Endothelial cell of umbilical vein (primary cell): ENCODE results near the gene DLGAP1. TPM values are rescaled to one million over a fixed set of nuclear protein-coding genes. Genes with fewer than 3 reads are reported as not detected.

Experiments used
- BruUV-seq: library from RNA; stranded (reverse); fragments of 400-500 nt; replicated peaks from 2 replicates; lab custom pipeline; 2021; lab: Mats Ljungman, UMichigan
- CTCF ChIA-PET: fragments of 300-600, 350-600 bp; sonication (Branson Sonifier 250); formaldehyde crosslinking; loops from one replicate; lab custom pipeline; 2021; ENCODE audit warnings: antibody characterized with exemption, inconsistent platforms; lab: Charles Lee
- POLR2A ChIA-PET: fragments of 300-600, 350-600 bp; sonication (Branson Sonifier 250); formaldehyde crosslinking; loops from one replicate; lab custom pipeline; 2021; ENCODE audit warnings: antibody characterized with exemption, inconsistent platforms; lab: Charles Lee
- DNase-seq: peaks from one replicate; pipeline ENCODE4 v3.0.0-alpha.2; 2011; ENCODE audit warnings: low read depth, low spot score
- FAIRE-seq: peaks from 2 replicates; lab custom pipeline; 2011; peaks lifted over from hg19 to GRCh38; lab: Jason Lieb, UNC
- H2AFZ ChIP-seq: 2 replicates; pipeline ENCODE4 v1.6.0; 2012; ENCODE audit warnings: low read depth, low read length, control low read depth, inconsistent platforms
- H3K27ac ChIP-seq: 2 replicates; pipeline ENCODE4 v1.5.1; 2011; ENCODE audit warnings: low read depth, mild to moderate bottlenecking, control low read depth, low read length, moderate library complexity; ENCODE audit not compliant: insufficient read depth
- H3K27me3 ChIP-seq, 2 experiments: 2 replicates each; pipeline versions ENCODE4 v1.6.0 to v1.6.1; 2011; ENCODE audit warnings: low read length in 2 of 2, mixed read lengths in 1 of 2; ENCODE audit not compliant: control insufficient read depth in 2 of 2, insufficient read depth in 2 of 2
- H3K36me3 ChIP-seq, 2 experiments: 2 replicates in 1 of 2; 3 replicates in 1 of 2; pipeline ENCODE4 v1.5.1; 2011; ENCODE audit warnings: low read length in 2 of 2, mild to moderate bottlenecking in 1 of 2, moderate library complexity in 1 of 2; ENCODE audit not compliant: control insufficient read depth in 2 of 2, insufficient read depth in 2 of 2; ENCODE audit errors: extremely low read depth in 1 of 2
- H3K4me1 ChIP-seq: 3 replicates; pipeline ENCODE4 v1.5.1; 2011; ENCODE audit warnings: mild to moderate bottlenecking, low read length; ENCODE audit not compliant: control insufficient read depth, insufficient read depth; ENCODE audit errors: extremely low read depth
- H3K4me2 ChIP-seq: 2 replicates; pipeline ENCODE4 v1.6.1; 2011; ENCODE audit warnings: low read length, control low read depth, mixed read lengths; ENCODE audit not compliant: insufficient read depth
- H3K4me3 ChIP-seq, 3 experiments: fragments of 200-600 bp in 1 of 3; sonication (generic), shearing (Covaris generic) in 1 of 3; replicated peaks in 1 of 3; 2 replicates each; pipeline ENCODE4 v1.5.1; 2011 to 2016; ENCODE audit warnings: control low read depth in 3 of 3, low read length in 3 of 3, mild to moderate bottlenecking in 2 of 3, inconsistent platforms in 1 of 3, low read depth in 1 of 3, moderate library complexity in 1 of 3; ENCODE audit not compliant: insufficient read depth in 1 of 3
- H3K79me2 ChIP-seq: 2 replicates; pipeline ENCODE4 v1.6.0; 2012; ENCODE audit warnings: low read length, inconsistent platforms; ENCODE audit not compliant: control insufficient read depth, insufficient read depth
- H3K9ac ChIP-seq: replicated peaks from 2 replicates; pipeline ENCODE3; 2011; ENCODE audit warnings: low read length, control low read depth; ENCODE audit not compliant: insufficient read depth; ENCODE audit errors: extremely low read depth
- H3K9me1 ChIP-seq: replicated peaks from 3 replicates; pipeline ENCODE4 v1.6.0; 2011; ENCODE audit warnings: mild to moderate bottlenecking, low read length; ENCODE audit not compliant: control insufficient read depth, insufficient read depth; ENCODE audit errors: extremely low read depth
- H3K9me3 ChIP-seq: replicated peaks from 2 replicates; pipeline ENCODE4 v1.5.1; 2012; ENCODE audit warnings: low read length, inconsistent platforms; ENCODE audit not compliant: control insufficient read depth, insufficient read depth
- H4K20me1 ChIP-seq: replicated peaks from 2 replicates; pipeline ENCODE3; 2011; ENCODE audit warnings: mild to moderate bottlenecking, low read length; ENCODE audit not compliant: control insufficient read depth, insufficient read depth; ENCODE audit errors: extremely low read depth
- EZH2 ChIP-seq: IDR thresholded peaks from 2 replicates; pipeline ENCODE4 v1.6.1; 2012; ENCODE audit warnings: borderline replicate concordance, low read depth, mild to moderate bottlenecking, moderate library complexity, low read length, inconsistent platforms; ENCODE audit not compliant: severe bottlenecking
- FOS ChIP-seq: IDR thresholded peaks from 2 replicates; pipeline ENCODE4 v1.6.1; 2011; ENCODE audit warnings: mild to moderate bottlenecking, low read length, moderate library complexity, borderline replicate concordance; ENCODE audit not compliant: insufficient read depth
- GATA2 ChIP-seq: IDR thresholded peaks from 2 replicates; pipeline ENCODE4 v1.7.0; 2011; ENCODE audit warnings: low read depth, mild to moderate bottlenecking, moderate library complexity, mixed read lengths, low read length; ENCODE audit not compliant: insufficient read length, insufficient read depth
- JUN ChIP-seq: IDR thresholded peaks from 2 replicates; pipeline ENCODE4 v1.6.1; 2011; ENCODE audit warnings: borderline replicate concordance, low read depth; ENCODE audit not compliant: insufficient read length, insufficient read depth
- MYC ChIP-seq: IDR thresholded peaks from one replicate; pipeline ENCODE4 v1.6.1; 2011; ENCODE audit warnings: mild to moderate bottlenecking, low read depth, low read length
- POLR2A ChIP-seq: IDR thresholded peaks from 2 replicates; pipeline ENCODE4 v1.6.1; 2012; ENCODE audit warnings: low read depth, mild to moderate bottlenecking, control low read depth, low read length
- POLR2AphosphoS5 ChIP-seq: IDR thresholded peaks from 2 replicates; pipeline ENCODE4 v1.6.1; 2012; ENCODE audit warnings: low read depth, mild to moderate bottlenecking, control low read depth, low read length, moderate library complexity; ENCODE audit not compliant: insufficient read depth
- dilution Hi-C: fragments of 300-500 bp; cut with MboI; formaldehyde crosslinking; loops from one replicate; pipeline ENCODE4 v1.15.0; 2019; ENCODE audit warnings: low sequenced_read_pairs; ENCODE audit not compliant: extremely low pct_ligation_motif_present
- intact Hi-C: fragments of 100-400 bp; cut with micrococcal nuclease; formaldehyde crosslinking; loops from one replicate; pipeline ENCODE4 v1.10.0; 2022
- polyA plus RNA-seq, 4 experiments: library from polyadenylated mRNA; depleted of rRNA in 3 of 4; stranded (reverse) in 3 of 4; unstranded in 1 of 4; fragments of >200 nt; gene quantifications; 2 replicates each; pipeline versions ENCODE4 v1.2.1 to v1.2.3, GENCODE V29; 2011 to 2012; ENCODE audit warnings: missing spikeins in 1 of 4
- total RNA-seq: library from RNA; stranded (reverse); gene quantifications from 2 replicates; pipeline ENCODE4 v1.2.3, GENCODE V29; 2021
- TF ChIP-seq, protein P1 (sequence below), 2 donors: IDR thresholded peaks; 1 replicate in 1 of 2; 2 replicates in 1 of 2; pipeline ENCODE4 v1.5.1; 2011; ENCODE audit warnings: low read length in 2 of 2, mild to moderate bottlenecking in 2 of 2, moderate library complexity in 2 of 2, control low read depth in 1 of 2, inconsistent platforms in 1 of 2, low read depth in 1 of 2; ENCODE audit not compliant: insufficient read depth in 1 of 2; ENCODE audit errors: extremely low read depth in 1 of 2
- TF ChIP-seq, protein P2 (sequence below): IDR thresholded peaks from 2 replicates; pipeline ENCODE4 v1.6.1; 2011; ENCODE audit not compliant: insufficient read depth, insufficient read length

The DLGAP1 gene
- total and polyA plus RNA-seq, 2 donors (not counting 3 experiments of a cell fraction or from before 2014, with no cell fraction given), result 0.04 TPM; not detected in 1

DNA sequence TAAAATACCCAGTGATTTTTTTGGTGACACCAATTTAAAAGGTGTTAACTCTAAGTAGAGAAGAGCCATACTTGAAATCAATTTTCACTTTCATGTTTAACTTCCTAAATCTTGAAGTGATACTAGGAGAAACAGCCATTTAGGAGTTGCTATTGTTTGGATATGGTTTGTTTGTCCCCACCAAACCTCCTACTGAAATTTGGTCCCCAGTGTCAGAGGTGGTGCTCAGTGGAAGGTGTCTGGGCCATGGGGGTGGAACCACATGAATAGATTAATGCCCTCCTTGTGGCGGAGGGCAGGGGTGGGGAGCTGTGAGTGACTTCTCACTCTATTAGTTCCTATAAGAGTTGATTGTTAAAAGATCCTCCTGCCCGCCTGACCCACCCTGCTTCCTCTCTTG is 377.9 kb downstream of the DLGAP1 start:
- H3K79me2 ChIP-seq, result no peaks in the 10 kb centered on the region
- BruUV-seq, result no TSS peak
- FAIRE-seq (no peak), DNase-seq (no peak)
- H3K27me3 ChIP-seq, result no peaks in the 10 kb centered on the region
- ChIA-PET CTCF (no interaction called here), POLR2A (no interaction called here)
- intact Hi-C loops (no loop called here), dilution Hi-C loops (no loop called here)
- no peaks in the 10 kb centered on the region for H3K36me3 ChIP-seq
- no peaks in the 10 kb centered on the region for H4K20me1 ChIP-seq
- H3K9ac ChIP-seq, result no peak overlapping the region
- no peak overlapping the region for H3K4me2 ChIP-seq
- H2AFZ ChIP-seq, result no peak overlapping the region
- no peak overlapping the region for H3K4me3 ChIP-seq
- no peaks in the 10 kb centered on the region for H3K9me1 ChIP-seq
- H3K9me3 ChIP-seq, result no peaks in the 10 kb centered on the region
- TF ChIP-seq JUN (no peak), POLR2AphosphoS5 (no peak), GATA2 (no peak), MYC (no peak), POLR2A (no peak), FOS (no peak), EZH2 (no peak)
- TF ChIP-seq, protein P1, sequence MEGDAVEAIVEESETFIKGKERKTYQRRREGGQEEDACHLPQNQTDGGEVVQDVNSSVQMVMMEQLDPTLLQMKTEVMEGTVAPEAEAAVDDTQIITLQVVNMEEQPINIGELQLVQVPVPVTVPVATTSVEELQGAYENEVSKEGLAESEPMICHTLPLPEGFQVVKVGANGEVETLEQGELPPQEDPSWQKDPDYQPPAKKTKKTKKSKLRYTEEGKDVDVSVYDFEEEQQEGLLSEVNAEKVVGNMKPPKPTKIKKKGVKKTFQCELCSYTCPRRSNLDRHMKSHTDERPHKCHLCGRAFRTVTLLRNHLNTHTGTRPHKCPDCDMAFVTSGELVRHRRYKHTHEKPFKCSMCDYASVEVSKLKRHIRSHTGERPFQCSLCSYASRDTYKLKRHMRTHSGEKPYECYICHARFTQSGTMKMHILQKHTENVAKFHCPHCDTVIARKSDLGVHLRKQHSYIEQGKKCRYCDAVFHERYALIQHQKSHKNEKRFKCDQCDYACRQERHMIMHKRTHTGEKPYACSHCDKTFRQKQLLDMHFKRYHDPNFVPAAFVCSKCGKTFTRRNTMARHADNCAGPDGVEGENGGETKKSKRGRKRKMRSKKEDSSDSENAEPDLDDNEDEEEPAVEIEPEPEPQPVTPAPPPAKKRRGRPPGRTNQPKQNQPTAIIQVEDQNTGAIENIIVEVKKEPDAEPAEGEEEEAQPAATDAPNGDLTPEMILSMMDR (IDR thresholded peaks at IDR 0.05; ENCODE audit: extremely low read depth in 1 of 2, insufficient read depth in 1 of 2, low read depth in 1 of 2, low read length in 2 of 2), result no peak
- TF ChIP-seq, protein P2, sequence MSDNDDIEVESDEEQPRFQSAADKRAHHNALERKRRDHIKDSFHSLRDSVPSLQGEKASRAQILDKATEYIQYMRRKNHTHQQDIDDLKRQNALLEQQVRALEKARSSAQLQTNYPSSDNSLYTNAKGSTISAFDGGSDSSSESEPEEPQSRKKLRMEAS, result no peak
- H3K4me1 ChIP-seq, result no peaks in the 10 kb centered on the region
- H3K27ac ChIP-seq, result no peak overlapping the region
